Right ventricle myocardium inferior (tissue), 1 donor: ENCODE results near the gene HSD3B7. TPM values are rescaled to one million over a fixed set of nuclear protein-coding genes. Genes with fewer than 3 reads are reported as not detected.

Source experiments
- ATAC-seq: fragments of 200-7000 bp; cut with Tn5 transposase; one replicate; pipeline ENCODE4 v1.9.1; 2020; ENCODE audit warnings: mild to moderate bottlenecking, moderate library complexity
- DNase-seq: peaks from one replicate; pipeline ENCODE4 v3.0.0; 2021; ENCODE audit errors: missing footprints
- intact Hi-C: fragments of 100-400 bp; cut with DNase I; formaldehyde crosslinking; loops from one replicate; pipeline ENCODE4 v1.11.0; 2022
- total RNA-seq: library from RNA; stranded (reverse); fragmentation: NEBNext Ultra II Directional; extraction: Animal tissue kit (Norgen Biotek cat#: 25700); gene quantifications from one replicate; pipeline ENCODE4 v1.2.1, GENCODE V29; 2021
- donor health status: DM: no; HTN: yes; CAD: no; lungs with severe emphysema.

HSD3B7 gene
- total RNA-seq, 1 donor from 2014 or later, result 7.0 TPM

- peak; percentile 86 for ATAC-seq
- intact Hi-C loops, result loop anchor here (1.0 to 5.0 kb wide), 3 partner anchors 39 to 108 kb away; partner anchors contain the start of gene SETD1A
These were observed 48.9 kb downstream of the HSD3B7 start for GRCh38 chr16:31033709-31034492.

GRCh38 chr16:31036691-31037090 lies 51.7 kb downstream of the HSD3B7 start:
- no peak for ATAC-seq
- intact Hi-C loops, result no loop called here

More at GRCh38 chr16:31033709-31034492, 48.9 kb downstream of the HSD3B7 start:
- DNase-seq, result peak; percentile 96

More at GRCh38 chr16:31036691-31037090, 51.7 kb downstream of the HSD3B7 start:
- no peak for DNase-seq

Other genes starting within 250 kb of the HSD3B7 start
- gene PHKG2, start 236.8 kb upstream of the HSD3B7 start, total RNA-seq, result 12.6 TPM
- gene CFAP119, start 223.1 kb upstream of the HSD3B7 start, total RNA-seq, result 0.89 TPM
- gene RNF40, start 222.9 kb upstream of the HSD3B7 start, total RNA-seq, result 42.6 TPM
- 17.4 TPM for gene ZNF629, start 198.0 kb upstream of the HSD3B7 start, total RNA-seq
- 32.2 TPM for gene BCL7C, start 91.1 kb upstream of the HSD3B7 start, total RNA-seq
- 8.7 TPM for gene CTF1, start 88.6 kb upstream of the HSD3B7 start, total RNA-seq
- 6.3 TPM for gene FBXL19, start 61.6 kb upstream of the HSD3B7 start, total RNA-seq
- 11.4 TPM for gene ORAI3, start 36.1 kb upstream of the HSD3B7 start, total RNA-seq
- gene SETD1A, start 27.5 kb upstream of the HSD3B7 start, total RNA-seq, result 9.4 TPM
- gene STX1B, start 25.4 kb downstream of the HSD3B7 start, total RNA-seq, result 0.41 TPM
- 42.3 TPM for gene STX4, start 48.4 kb downstream of the HSD3B7 start, total RNA-seq
- 5.3 TPM for gene ZNF668, start 89.0 kb downstream of the HSD3B7 start, total RNA-seq
- 9.9 TPM for gene ZNF646, start 89.2 kb downstream of the HSD3B7 start, total RNA-seq
- 0.62 TPM for gene PRSS53, start 103.7 kb downstream of the HSD3B7 start, total RNA-seq
- 41.1 TPM for gene VKORC1, start 109.6 kb downstream of the HSD3B7 start, total RNA-seq
- 79.7 TPM for gene BCKDK, start 123.2 kb downstream of the HSD3B7 start, total RNA-seq
- 67.4 TPM for gene KAT8, start 132.5 kb downstream of the HSD3B7 start, total RNA-seq
- gene PRSS8, start 150.5 kb downstream of the HSD3B7 start, total RNA-seq, result not detected
- gene PRSS36, start 164.9 kb downstream of the HSD3B7 start, total RNA-seq, result 3.0 TPM
- 86.8 TPM for gene FUS, start 194.9 kb downstream of the HSD3B7 start, total RNA-seq
- gene PYCARD, start 217.6 kb downstream of the HSD3B7 start, total RNA-seq, result 9.1 TPM
- gene TRIM72, start 228.9 kb downstream of the HSD3B7 start, total RNA-seq, result 2.1 TPM
- not detected for gene PYDC1, start 231.9 kb downstream of the HSD3B7 start, total RNA-seq